CD4-positive, alpha-beta T cell treated with Interleukin-2 at 100 ng/mL for 4 hours (primary cell): ENCODE measurements around the gene ATAD3C.
"Not testable (repeated sequence)": the region's sequence is repeated elsewhere in the genome, so short reads cannot be mapped to it uniquely, and the experiment has no call there.

Source experiments
- DNase-seq: peaks from one replicate; pipeline ENCODE4 v3.0.0-alpha.2; 2020; ENCODE audit warnings: low spot score

ATAD3C gene

DNA sequence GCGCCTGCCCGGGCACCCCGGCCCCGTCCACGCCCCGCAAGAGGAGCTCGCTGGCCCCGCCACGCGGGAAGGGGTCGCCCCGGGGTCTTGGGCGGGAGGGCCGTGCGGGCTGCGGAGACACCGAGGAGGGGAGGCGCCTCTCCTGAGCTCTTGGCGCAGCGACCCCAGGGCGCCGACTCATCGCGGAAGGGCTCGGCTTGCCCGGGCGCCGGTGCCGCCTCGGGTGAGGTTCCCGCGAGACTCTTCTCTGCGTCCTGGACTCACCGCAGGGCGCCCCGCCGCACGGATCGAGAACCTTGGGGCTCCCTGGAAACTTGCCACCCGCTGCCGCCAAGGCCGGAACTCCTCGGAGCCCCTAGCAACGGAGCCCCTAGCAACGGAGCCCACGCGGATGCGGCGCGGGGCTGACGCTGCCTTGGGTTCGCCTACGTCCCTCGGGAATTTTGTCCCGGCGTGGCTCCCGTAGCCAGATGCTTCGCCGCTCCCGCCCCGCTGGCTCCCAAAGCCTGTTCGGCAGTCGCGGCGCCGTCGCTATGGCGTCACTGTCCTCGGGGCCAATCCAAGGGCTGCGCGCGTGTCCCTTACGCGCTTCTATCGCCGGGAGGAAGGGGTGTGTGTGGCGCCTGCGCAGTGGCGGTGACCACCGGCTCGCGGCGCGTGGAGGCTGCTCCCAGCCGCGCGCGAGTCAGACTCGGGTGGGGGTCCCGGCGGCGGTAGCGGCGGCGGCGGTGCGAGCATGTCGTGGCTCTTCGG is 62.2 kb downstream of the ATAD3C start, which contains the start of gene ATAD3A:
TSS of gene ATAD3A (plus strand) at position 630 of the 753 bp plus-strand sequence. CDS start at position 737, 107 bp downstream.
- peak; percentile 96 for DNase-seq

DNA sequence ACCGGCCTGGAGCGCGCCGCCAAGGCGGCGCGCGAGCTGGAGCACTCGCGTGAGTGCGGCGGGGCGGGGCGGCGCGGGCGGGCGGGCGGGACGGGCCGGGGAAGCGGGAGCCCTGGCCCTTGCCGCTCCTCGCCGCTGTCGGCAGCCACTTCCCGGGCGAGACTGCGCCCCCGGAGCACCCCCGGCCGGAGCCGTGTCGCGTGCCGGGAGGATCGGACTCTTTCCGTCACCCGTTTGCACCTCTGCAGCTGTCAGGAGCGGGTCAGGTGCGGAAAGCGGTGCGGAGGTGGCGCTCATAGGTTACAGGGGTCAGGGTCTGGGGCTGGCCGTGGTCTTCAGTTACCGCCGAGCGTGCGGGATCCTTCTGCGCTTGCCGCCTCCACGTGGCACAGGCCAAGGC is 62.9 kb downstream of the ATAD3C start:
- DNase-seq: not testable (repeated sequence)

DNA sequence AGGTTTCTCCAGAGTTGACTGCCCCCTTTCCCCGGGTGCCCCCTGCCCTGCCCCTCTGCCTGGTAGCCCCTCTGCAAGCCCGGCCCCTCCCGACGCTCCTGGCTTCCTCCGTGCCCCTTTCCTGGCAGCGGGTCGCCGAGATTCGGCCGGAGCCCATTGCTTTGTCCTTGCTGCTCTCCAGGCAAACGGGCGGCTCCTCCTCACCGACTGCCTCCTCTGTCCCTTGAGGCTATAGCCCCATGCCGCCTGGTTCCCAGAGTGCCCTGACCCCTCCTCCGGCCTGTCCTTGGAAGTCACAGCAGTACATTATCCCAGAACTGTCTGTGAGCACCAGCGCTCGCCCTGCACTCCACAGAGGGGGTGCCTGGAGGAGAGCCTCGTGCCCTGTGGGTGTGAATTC is 64.2 kb downstream of the ATAD3C start:
- not testable (repeated sequence) for DNase-seq

DNA sequence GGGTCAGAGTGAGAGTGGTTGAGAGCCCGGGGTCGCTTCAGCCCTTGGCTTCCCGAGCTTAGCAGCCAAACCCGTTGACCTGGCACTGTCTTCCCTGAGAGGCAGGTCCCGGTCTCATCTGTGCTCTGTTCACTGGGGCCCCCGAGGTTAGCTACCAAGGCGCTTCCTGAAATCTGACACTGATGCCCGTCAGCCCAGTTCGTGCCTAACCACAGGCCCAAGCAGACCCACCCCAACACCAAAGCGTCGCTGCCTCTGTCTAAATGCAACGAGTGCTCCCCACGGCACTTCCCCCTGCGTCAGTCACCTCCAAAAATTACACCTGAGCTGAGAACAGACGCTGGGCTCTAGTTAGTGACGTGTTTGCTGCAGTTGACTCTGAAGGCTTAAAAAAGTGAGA is 64.9 kb downstream of the ATAD3C start:
- DNase-seq: not testable (repeated sequence)

DNA sequence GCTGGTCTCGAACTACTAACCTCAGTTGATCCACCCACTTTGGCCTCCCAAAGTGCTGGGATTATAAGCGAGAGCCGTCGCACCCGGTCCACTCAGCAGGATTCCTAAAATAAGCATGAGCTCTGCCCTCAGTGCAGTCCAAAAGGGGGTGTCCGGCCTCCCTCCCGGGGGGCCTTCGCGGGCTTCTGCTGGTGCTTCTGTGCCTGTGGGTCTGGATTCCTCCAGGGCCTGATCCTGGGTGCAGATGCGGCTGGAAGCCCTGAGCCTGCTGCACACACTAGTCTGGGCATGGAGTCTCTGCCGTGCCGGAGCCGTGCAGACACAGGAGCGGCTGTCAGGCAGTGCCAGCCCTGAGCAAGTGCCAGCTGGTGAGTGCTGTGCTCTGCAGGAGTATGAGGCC is 67.4 kb downstream of the ATAD3C start:
- not testable (repeated sequence) for DNase-seq

DNA sequence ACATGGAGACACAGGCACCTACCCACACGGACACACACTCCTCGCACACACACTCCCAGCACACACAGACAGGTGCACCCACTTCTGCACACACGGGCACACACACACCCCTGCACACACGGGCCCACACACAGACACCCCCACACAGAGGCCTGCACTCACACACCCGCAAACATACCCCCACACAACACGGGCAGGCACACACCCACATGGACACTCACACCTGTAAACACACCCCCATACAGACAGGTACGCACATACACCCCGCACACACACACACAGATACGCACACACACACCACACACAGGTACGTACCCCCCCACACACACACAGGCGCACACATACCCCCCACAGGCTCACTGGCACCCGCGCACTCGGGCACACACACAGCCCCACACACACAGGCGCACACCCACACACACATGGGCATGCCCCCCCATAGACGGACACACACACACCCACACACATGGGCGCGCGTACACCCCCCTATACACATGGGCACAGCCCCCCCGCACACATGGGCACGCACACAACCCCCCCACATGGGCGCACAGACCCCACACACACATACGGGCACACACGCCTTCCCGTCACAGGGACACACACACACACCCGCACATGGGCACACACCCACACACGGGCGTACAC is 68.6 kb downstream of the ATAD3C start:
- DNase-seq: no peak

DNA sequence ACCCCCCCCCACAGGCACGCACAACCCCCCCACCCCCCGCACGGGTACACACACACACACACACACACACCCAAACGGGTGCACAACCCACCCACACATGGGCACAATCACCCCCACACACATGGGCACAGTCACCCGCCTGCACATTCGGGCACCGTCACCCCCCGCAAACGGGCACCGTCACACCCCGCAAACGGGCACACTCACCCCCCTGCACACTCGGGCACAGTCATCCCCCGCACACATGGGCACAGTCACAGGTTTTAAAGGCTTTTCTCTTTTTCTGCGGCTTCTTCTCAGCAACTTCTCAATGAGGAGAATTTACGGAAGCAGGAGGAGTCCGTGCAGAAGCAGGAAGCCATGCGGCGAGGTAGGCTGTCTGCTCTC is 69.1 kb downstream of the ATAD3C start:
- DNase-seq: not testable (repeated sequence)
